IMR-90 (cell line): ENCODE data around the gene ARHGEF40.

Source experiments
- BHLHE40 ChIP-seq: fragments of 150-350 bp; IDR thresholded peaks from 2 replicates; pipeline ENCODE4 v1.6.1; 2016; ENCODE audit warnings: mild to moderate bottlenecking, low read depth, low read length
- CEBPB ChIP-seq: IDR thresholded peaks from 2 replicates; pipeline ENCODE4 v1.6.1; 2012; ENCODE audit warnings: low read depth, low read length, improper control_type of control experiment
- CHD1 ChIP-seq: IDR thresholded peaks from 2 replicates; pipeline ENCODE4 v1.6.1; 2012; ENCODE audit warnings: low read depth, low read length, improper control_type of control experiment
- CTCF ChIP-seq: conservative IDR thresholded peaks from 2 replicates; pipeline ENCODE4 v1.5.1; 2012; ENCODE audit warnings: mild to moderate bottlenecking, low read depth, low read length, improper control_type of control experiment
- ELK1 ChIP-seq: fragments of 150-350 bp; IDR thresholded peaks from 2 replicates; pipeline ENCODE4 v1.6.1; 2016; ENCODE audit warnings: low read depth, mild to moderate bottlenecking, low read length, moderate library complexity, borderline replicate concordance
- MAFK ChIP-seq: IDR thresholded peaks from 2 replicates; pipeline ENCODE4 v1.6.1; 2012; ENCODE audit warnings: low read depth, low read length, improper control_type of control experiment
- MXI1 ChIP-seq: IDR thresholded peaks from 2 replicates; pipeline ENCODE4 v1.6.1; 2012; ENCODE audit warnings: low read depth, mild to moderate bottlenecking, low read length, moderate library complexity, borderline replicate concordance
- POLR2A ChIP-seq: IDR thresholded peaks from 2 replicates; pipeline ENCODE4 v1.6.1; 2012; ENCODE audit warnings: mild to moderate bottlenecking, low read depth, low read length
- RAD21 ChIP-seq: IDR thresholded peaks from 2 replicates; pipeline ENCODE4 v1.6.1; 2012; ENCODE audit warnings: low read length, improper control_type of control experiment
- RCOR1 ChIP-seq: IDR thresholded peaks from 2 replicates; pipeline ENCODE4 v1.6.1; 2012; ENCODE audit warnings: mild to moderate bottlenecking, low read length, improper control_type of control experiment; ENCODE audit not compliant: insufficient replicate concordance
- RFX5 ChIP-seq: IDR thresholded peaks from 2 replicates; pipeline ENCODE4 v1.8.0; 2012; ENCODE audit warnings: low read depth, mild to moderate bottlenecking, low read length, moderate library complexity
- USF2 ChIP-seq: fragments of 150-350 bp; IDR thresholded peaks from 2 replicates; pipeline ENCODE4 v1.6.1; 2017; ENCODE audit warnings: mild to moderate bottlenecking, antibody characterized with exemption, low read length, low read depth

DNA sequence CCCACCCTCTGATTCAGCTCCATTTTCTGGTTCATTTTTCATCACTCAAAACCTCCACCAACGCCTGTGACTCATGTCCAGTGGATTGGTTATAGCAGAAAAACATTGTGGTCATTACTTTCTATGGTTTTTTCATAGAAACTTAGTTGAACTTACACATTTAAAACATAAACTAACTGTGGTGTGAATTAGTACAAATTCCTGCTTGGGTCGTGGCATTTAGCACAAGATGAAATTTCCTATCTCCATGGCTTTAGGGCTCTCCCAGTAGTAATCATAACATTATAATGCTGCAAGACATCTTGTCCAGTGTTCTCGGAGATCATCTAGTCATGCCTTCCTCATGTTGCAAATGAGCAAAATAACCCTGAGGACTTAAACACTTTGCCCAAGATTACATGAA is 20.8 kb upstream of the ARHGEF40 start:
- no peak for TF ChIP-seq RCOR1
- TF ChIP-seq CTCF: no peak
- no peak for TF ChIP-seq ELK1
- no peak for TF ChIP-seq RAD21
- no peak for TF ChIP-seq BHLHE40
- no peak for TF ChIP-seq RFX5
- TF ChIP-seq USF2: no peak
- TF ChIP-seq MAFK: no peak
- TF ChIP-seq POLR2A: no peak
- TF ChIP-seq MXI1: no peak
- no peak for TF ChIP-seq CHD1
- no peak for TF ChIP-seq CEBPB
